Glutamatergic neuron (in vitro differentiated cells): ENCODE results near the gene INO80D. TPM values are rescaled to one million over a fixed set of nuclear protein-coding genes. Genes with fewer than 3 reads are reported as not detected.

Experiments
- DNase-seq: peaks from one replicate; pipeline ENCODE4 v3.0.0; 2022
- H3K27ac Mint-ChIP-seq: one replicate; pipeline ENCODE4 v1.8.0; 2020; ENCODE audit warnings: mild to moderate bottlenecking, mixed read lengths, inconsistent platforms; ENCODE audit not compliant: unreplicated experiment
- H3K27me3 Mint-ChIP-seq: one replicate; pipeline ENCODE4 v1.8.0; 2020; ENCODE audit warnings: mild to moderate bottlenecking, moderate library complexity, mixed read lengths, inconsistent platforms; ENCODE audit not compliant: unreplicated experiment
- H3K36me3 Mint-ChIP-seq: one replicate; pipeline ENCODE4 v1.8.0; 2020; ENCODE audit warnings: mild to moderate bottlenecking, mixed read lengths, inconsistent platforms; ENCODE audit not compliant: unreplicated experiment
- H3K4me1 Mint-ChIP-seq: one replicate; pipeline ENCODE4 v1.8.0; 2020; ENCODE audit warnings: mild to moderate bottlenecking, low read depth, mixed read lengths, inconsistent platforms; ENCODE audit not compliant: unreplicated experiment
- H3K4me3 Mint-ChIP-seq: one replicate; pipeline ENCODE4 v1.8.0; 2020; ENCODE audit warnings: mild to moderate bottlenecking, mixed read lengths, inconsistent platforms; ENCODE audit not compliant: unreplicated experiment
- H3K9me3 Mint-ChIP-seq: one replicate; pipeline ENCODE4 v1.8.0; 2020; ENCODE audit warnings: mild to moderate bottlenecking, moderate library complexity, mixed read lengths, inconsistent platforms; ENCODE audit not compliant: unreplicated experiment
- total RNA-seq: library from RNA; stranded (reverse); fragmentation: NEBNext Ultra II Directional; extraction: Animal tissue kit (Norgen Biotek cat#: 25700); gene quantifications from one replicate; pipeline ENCODE4 v1.2.1, GENCODE V29; 2021; ENCODE audit not compliant: unreplicated experiment
- TF ChIP-seq, protein P1 (sequence below): fragments of 200-600 bp; sonication (generic); IDR thresholded peaks from one replicate; pipeline ENCODE4 v1.5.0; 2021; ENCODE audit not compliant: partially characterized antibody, unreplicated experiment

The INO80D gene
- total RNA-seq, 1 donor from 2014 or later = 25.0 TPM

DNA sequence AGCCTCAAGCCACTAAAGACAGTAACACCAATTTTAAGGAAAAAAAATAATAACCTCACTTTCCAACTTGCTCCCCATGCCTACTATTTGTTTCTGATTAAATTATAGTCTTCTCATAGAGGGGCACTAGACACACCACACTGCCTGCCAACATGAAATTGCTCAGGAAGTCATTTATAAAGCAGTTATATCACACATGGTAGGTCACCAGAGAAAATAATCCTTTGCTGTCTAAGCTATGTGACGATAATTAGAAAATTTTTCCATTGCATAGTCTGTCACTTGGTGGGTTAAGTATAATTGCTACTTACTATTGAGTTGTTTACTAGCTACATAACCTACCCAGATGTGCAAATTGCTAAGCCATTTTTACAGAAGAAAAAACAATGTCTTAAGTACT lies 85.2 kb downstream of the INO80D start:
- no peak overlapping the region for H3K27ac Mint-ChIP-seq
- no peaks in the 10 kb centered on the region for H3K27me3 Mint-ChIP-seq
- no peaks in the 10 kb centered on the region for H3K36me3 Mint-ChIP-seq
- no peaks in the 10 kb centered on the region for H3K4me1 Mint-ChIP-seq
- TF ChIP-seq, protein P1, sequence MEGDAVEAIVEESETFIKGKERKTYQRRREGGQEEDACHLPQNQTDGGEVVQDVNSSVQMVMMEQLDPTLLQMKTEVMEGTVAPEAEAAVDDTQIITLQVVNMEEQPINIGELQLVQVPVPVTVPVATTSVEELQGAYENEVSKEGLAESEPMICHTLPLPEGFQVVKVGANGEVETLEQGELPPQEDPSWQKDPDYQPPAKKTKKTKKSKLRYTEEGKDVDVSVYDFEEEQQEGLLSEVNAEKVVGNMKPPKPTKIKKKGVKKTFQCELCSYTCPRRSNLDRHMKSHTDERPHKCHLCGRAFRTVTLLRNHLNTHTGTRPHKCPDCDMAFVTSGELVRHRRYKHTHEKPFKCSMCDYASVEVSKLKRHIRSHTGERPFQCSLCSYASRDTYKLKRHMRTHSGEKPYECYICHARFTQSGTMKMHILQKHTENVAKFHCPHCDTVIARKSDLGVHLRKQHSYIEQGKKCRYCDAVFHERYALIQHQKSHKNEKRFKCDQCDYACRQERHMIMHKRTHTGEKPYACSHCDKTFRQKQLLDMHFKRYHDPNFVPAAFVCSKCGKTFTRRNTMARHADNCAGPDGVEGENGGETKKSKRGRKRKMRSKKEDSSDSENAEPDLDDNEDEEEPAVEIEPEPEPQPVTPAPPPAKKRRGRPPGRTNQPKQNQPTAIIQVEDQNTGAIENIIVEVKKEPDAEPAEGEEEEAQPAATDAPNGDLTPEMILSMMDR = no peak
- H3K9me3 Mint-ChIP-seq = peaks cover 3% of the 10 kb centered on the region
- H3K4me3 Mint-ChIP-seq = no peak overlapping the region
- no peak for DNase-seq

DNA sequence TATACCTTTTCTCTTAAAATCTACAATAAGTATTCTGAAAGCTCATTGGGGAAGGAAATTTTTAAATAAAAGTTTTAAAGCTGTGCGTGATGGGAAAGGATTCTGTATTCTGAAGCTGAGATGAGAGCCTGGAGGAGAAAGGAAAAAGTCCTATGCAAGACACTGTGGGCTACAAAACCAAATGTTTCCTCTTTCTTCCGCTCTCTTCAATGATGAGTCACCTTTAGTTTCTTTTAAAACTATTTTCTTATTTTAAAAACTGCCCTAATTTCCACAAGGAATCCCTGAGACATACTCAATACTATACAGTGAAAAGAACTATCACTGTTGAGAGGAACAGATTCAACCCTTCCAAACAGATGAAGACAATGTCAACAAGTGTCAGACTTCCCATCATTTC lies 87.4 kb downstream of the INO80D start:
- no peak for DNase-seq
- Mint-ChIP-seq H3K27me3 (no peaks in the 10 kb centered on the region), H3K4me3 (no peak overlapping the region), H3K36me3 (no peaks in the 10 kb centered on the region), H3K4me1 (peaks cover 6% of the 10 kb centered on the region), H3K9me3 (no peaks in the 10 kb centered on the region), H3K27ac (no peak overlapping the region)
- TF ChIP-seq, protein P1 = no peak

DNA sequence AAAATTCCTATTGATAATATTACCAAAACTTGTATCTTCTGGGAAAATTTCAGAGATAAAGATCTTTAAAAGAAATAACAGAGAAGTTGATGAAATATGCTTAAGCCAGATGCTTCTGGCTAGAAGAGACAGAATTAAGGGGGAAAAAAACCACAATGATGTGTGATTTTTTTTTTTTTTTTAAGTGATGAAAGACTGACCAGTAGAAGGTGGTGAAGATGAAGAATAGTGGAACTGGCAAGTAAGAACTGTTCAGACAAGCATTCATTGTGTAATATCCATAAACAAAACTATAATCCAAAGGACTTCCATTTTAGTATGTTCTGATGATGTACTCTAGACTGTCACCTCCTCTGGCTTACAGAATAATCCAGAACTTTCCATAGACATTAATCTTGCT lies 89.8 kb downstream of the INO80D start:
- no peaks in the 10 kb centered on the region for H3K9me3 Mint-ChIP-seq
- TF ChIP-seq, protein P1 = no peak
- no peaks in the 10 kb centered on the region for H3K27me3 Mint-ChIP-seq
- H3K4me1 Mint-ChIP-seq = peaks cover 6% of the 10 kb centered on the region
- no peak overlapping the region for H3K4me3 Mint-ChIP-seq
- no peaks in the 10 kb centered on the region for H3K36me3 Mint-ChIP-seq
- no peak overlapping the region for H3K27ac Mint-ChIP-seq
- DNase-seq = no peak

DNA sequence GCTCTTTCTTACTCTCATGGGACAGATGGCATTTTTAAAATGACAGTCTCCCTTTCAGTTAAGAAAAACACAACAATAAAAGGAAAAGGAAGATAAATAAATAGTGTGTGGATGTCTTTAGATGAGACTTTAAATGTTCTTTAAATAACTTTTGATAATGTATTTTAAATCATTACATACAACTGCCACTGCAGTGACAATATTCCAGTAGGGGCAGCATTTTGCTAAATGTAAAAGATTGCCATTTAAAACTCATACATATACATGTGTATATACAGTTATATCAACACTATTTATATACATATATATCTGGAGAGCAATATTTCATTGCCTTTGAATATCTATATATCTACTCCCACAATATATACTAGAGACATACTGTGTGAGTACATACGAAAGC lies 90.7 kb downstream of the INO80D start:
- Mint-ChIP-seq H3K4me3 (peak overlapping the region; percentile 57), H3K4me1 (peaks cover 6% of the 10 kb centered on the region), H3K9me3 (no peaks in the 10 kb centered on the region), H3K36me3 (no peaks in the 10 kb centered on the region), H3K27ac (peak overlapping the region; percentile 60), H3K27me3 (no peaks in the 10 kb centered on the region)
- DNase-seq = no peak
- TF ChIP-seq, protein P1 = peak; percentile 28

DNA sequence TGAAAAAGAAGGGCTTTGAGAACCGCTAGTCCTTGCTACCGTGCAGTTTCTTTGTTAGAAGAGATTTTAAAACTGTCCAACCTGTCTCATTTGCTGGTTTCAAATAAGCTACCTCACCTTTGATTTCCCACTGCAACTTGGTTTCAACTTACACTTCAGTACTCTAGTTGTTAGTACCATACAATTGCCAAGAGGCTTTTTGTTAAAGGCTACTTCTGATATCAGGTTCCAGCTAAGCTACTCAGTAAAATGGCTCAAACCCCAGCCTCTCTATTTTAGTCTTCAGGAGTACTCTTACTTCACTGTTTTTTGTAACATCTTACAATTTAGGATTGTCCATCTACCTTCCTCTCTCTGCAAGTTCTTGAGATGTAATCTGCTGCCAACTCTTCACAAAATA lies 91.6 kb downstream of the INO80D start:
- no peaks in the 10 kb centered on the region for H3K27me3 Mint-ChIP-seq
- no peaks in the 10 kb centered on the region for H3K36me3 Mint-ChIP-seq
- peak overlapping the region; percentile 17 for H3K4me3 Mint-ChIP-seq
- DNase-seq = no peak
- no peak overlapping the region for H3K27ac Mint-ChIP-seq
- TF ChIP-seq, protein P1 = no peak
- no peaks in the 10 kb centered on the region for H3K9me3 Mint-ChIP-seq
- H3K4me1 Mint-ChIP-seq = peaks cover 6% of the 10 kb centered on the region
